HG02981 (cell line): ENCODE data around the gene CYP2F1.
"Not testable (repeated sequence)": the region's sequence is repeated elsewhere in the genome, so short reads cannot be mapped to it uniquely, and the experiment has no call there.

Source experiments
- ATAC-seq: cut with Tn5 transposase; IDR thresholded peaks from one replicate; pipeline ENCODE4 v1.9.1; 2021; ENCODE audit warnings: mild to moderate bottlenecking, moderate library complexity; ENCODE audit not compliant: unreplicated experiment

The CYP2F1 gene, protein sequence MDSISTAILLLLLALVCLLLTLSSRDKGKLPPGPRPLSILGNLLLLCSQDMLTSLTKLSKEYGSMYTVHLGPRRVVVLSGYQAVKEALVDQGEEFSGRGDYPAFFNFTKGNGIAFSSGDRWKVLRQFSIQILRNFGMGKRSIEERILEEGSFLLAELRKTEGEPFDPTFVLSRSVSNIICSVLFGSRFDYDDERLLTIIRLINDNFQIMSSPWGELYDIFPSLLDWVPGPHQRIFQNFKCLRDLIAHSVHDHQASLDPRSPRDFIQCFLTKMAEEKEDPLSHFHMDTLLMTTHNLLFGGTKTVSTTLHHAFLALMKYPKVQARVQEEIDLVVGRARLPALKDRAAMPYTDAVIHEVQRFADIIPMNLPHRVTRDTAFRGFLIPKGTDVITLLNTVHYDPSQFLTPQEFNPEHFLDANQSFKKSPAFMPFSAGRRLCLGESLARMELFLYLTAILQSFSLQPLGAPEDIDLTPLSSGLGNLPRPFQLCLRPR

DNA sequence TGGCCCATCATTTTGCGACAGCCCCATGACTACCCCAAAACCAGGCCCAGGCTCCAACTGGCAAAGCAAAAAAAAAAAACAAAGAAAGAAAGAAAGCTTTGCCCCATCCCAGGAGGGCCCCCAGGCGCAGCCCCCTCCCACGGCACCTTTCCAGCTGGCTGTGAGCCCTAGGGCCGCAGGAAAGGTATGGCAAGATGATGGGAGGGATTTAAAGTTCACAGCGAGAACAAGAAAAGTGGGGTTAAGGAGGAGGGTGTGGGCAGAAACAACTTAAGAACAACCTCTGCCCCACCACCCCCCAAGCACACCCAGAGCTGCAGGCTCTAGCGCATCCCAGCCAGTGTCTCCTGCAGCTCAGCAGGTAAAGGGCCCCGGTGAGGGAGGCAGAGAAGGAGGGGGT lies at the start of gene CYP2F1:
Gene CYP2F1, plus strand, starts transcription at position 301 of the 400 bp plus-strand sequence. CDS start 1,757 bp downstream, outside the sequence.
- ATAC-seq: no peak

GRCh38 chr19:41064974-41065569 lies 49.2 kb upstream of the CYP2F1 start:
- no peak for ATAC-seq

- ATAC-seq: no peak
Observed at GRCh38 chr19:41076286-41076685, 37.9 kb upstream of the CYP2F1 start.

- ATAC-seq: no peak
Observed at GRCh38 chr19:41083516-41083915, 30.7 kb upstream of the CYP2F1 start.

GRCh38 chr19:41085748-41086415 lies 28.4 kb upstream of the CYP2F1 start:
- ATAC-seq: no peak

GRCh38 chr19:41088151-41088550 lies 26.1 kb upstream of the CYP2F1 start, which contains the start of gene CYP2A13:
Gene CYP2A13 (plus strand): TSS chr19:41088451. CDS start chr19:41088472, 21 bp downstream.
- no peak for ATAC-seq

DNA sequence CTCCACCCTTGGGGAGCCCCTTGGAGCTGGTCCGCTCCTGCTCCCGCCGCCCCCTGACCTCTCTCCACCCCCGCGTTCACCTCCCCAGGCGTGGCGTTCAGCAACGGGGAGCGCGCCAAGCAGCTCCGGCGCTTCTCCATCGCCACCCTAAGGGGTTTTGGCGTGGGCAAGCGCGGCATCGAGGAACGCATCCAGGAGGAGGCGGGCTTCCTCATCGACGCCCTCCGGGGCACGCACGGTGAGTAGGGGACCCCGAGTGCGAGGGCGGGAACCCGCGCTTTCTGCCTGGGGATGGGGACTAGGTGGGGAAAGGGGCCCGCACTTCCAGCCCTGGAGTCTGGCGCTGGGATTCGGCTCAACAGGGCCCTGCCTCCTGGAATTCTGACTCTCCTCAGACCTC lies 24.3 kb upstream of the CYP2F1 start:
- no peak for ATAC-seq

GRCh38 chr19:41095703-41096102 lies 18.5 kb upstream of the CYP2F1 start:
- ATAC-seq: no peak

DNA sequence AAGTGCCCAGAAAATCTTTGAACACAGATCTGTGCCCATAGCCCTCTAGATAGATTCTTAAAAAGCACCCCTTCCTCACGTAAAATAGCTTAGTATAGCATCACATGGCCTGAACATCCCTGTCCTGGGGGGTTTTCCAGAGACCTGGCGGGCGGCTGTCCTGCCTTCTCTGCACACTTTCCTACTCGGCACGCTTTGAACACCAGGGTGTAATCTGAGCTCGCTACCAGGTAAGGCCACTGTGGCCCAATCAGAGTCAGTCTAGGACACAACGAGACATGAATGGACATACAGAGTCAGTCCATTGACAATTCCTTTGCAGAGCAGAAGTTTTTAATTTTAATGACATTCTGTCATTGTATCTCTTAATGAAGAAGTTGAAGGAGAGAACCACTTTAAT lies 17.9 kb upstream of the CYP2F1 start:
- ATAC-seq: no peak

DNA sequence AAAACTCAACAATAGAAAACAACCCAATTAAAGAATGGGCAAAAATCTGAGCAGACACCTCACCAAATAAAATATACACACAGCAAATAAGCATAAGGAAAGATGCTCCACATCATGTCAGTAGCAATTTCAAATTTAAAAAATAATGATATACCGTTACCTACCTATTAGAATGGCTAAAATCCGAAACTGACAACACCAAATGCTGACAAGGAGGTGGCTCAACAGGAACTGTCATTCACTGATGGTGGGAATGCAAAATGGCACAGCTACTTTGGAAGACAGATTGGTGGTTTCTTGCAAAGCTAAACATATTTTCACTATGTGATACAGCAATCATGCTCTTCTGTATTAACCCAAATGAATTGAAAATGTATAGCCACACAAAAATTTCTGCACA lies 16.9 kb upstream of the CYP2F1 start:
- ATAC-seq: no peak

GRCh38 chr19:41098762-41099161 lies 15.5 kb upstream of the CYP2F1 start:
- no peak for ATAC-seq

DNA sequence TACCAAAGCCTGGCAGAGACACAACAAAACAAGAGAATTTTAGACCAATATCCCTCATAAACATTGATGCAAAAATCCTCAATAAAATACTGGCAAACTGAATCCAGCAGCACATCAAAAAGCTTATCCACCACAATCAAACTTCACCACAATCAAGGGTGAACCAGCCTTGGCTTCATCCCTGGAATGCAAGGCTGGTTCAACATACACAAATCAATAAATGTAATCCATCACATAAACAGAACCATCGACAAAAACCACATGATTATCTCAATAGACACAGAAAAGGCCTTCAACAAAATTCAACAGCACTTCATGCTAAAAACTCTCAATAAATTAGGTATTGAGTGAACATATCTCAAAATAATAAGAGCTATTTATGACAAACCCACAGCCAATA lies 12.0 kb upstream of the CYP2F1 start:
- ATAC-seq: not testable (repeated sequence)

- no peak for ATAC-seq
Observed at GRCh38 chr19:41106177-41106576, 8.1 kb upstream of the CYP2F1 start.

DNA sequence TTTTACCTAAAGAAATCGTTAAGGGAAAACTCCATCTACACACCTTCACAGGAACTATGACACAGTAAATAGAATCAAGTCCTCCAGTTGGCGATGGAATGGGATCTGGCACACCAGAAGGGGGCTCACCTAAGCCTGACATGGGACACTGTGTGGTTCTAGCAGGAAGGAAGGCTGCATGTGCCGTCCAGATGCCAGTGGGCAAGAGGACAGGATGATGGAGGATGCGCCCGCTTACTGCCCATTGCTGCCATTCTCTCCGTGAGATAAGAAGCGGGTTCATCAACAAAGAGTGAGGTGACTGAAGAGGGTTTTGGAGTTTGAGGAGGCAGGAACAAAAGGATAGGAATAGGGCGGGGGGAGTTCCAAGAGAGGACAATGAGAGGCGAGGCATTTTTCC lies 2.9 kb upstream of the CYP2F1 start:
- no peak for ATAC-seq

GRCh38 chr19:41111750-41112295 lies 2.4 kb upstream of the CYP2F1 start:
- no peak for ATAC-seq

GRCh38 chr19:41112728-41113290 lies 1.4 kb upstream of the CYP2F1 start:
- ATAC-seq: no peak

GRCh38 chr19:41116261-41116660 lies 2.0 kb downstream of the CYP2F1 start:
- no peak for ATAC-seq

DNA sequence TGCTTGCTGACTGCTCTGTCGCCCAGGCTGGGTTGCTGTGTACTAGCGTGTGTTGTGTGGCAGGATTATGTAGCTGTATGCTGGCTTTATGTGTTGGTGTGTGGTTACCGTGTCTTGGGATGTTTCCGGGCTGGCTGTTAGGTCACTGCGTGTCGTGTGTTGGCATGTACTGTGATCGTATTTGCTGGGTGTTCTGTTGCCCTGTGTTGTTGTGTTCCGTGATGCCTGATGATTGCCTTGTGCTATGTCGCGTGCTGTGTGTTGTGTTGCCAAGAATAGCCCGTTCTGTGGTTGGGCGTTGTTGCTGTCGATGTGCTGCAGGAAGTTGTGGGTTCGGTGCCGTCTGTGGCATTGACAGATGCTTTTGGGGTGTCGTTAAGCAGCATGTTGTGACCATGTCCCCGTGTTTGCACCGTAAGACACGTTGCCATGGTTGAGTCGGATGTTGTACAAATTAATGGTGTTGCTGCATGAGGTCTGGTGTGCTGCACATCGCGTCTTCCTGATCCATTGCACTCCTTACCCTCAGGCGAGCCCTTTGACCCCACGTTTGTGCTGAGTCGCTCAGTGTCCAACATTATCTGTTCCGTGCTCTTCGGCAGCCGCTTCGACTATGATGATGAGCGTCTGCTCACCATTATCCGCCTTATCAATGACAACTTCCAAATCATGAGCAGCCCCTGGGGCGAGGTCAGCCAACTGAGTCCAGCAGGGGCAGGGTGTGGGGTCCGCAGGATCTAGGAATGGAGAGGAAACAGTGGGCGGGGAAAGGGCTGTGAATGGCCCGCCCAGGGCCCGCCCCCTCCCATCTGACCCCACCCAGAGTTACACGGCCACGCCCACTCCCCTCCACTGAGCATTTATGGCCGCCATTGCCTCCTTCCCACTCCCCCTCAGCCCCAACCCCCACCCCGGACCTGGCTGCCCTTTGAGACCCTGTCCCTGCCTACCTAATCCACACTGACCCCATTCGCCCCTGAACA lies 7.0 kb downstream of the CYP2F1 start:
- ATAC-seq: not testable (repeated sequence)

DNA sequence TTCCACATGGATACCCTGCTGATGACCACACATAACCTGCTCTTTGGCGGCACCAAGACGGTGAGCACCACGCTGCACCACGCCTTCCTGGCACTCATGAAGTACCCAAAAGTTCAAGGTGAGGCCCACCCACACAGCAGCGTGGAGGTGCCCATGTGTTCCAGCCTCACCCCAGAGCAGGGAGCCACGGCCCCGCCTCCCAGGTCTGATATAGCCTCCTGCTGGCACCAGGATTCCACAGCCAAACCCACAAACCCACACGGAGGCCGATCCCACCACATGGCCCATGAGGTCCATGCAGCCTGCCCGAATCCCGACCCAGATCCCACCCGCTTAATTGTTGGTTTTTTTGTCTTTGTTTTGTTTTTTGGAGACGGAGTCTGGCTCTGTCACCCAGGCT lies 8.6 kb downstream of the CYP2F1 start:
- ATAC-seq: not testable (repeated sequence)
